GM12864 (cell line): ENCODE data around the gene SLC44A5.
"Not testable (repeated sequence)": the region's sequence is repeated elsewhere in the genome, so short reads cannot be mapped to it uniquely, and the experiment has no call there.

Experiments used
- DNase-seq: peaks from one replicate; pipeline ENCODE4 v3.0.0-alpha.2; 2011; ENCODE audit warnings: low read depth
- H3K4me3 ChIP-seq: 2 replicates; pipeline ENCODE4 v1.5.1; 2011; ENCODE audit warnings: mild to moderate bottlenecking, low read depth, low read length, control low read depth
- CTCF ChIP-seq: IDR thresholded peaks from 2 replicates; pipeline ENCODE4 v1.5.1; 2011; ENCODE audit warnings: low read depth, mild to moderate bottlenecking, moderate library complexity, low read length, control low read depth, inconsistent platforms; ENCODE audit errors: missing control alignments

SLC44A5 gene

GRCh38 chr1:75611014-75611413, at the start of gene SLC44A5:
TSS of gene SLC44A5 (minus strand) at chr1:75611114. CDS start at chr1:75541447, 69,667 bp downstream.
- H3K4me3 ChIP-seq: no peak within 1 kb of the TSS
- no peak for DNase-seq
- no peak for TF ChIP-seq CTCF

GRCh38 chr1:75655931-75656330, 45.0 kb upstream of the SLC44A5 start:
- TF ChIP-seq CTCF: no peak
- H3K4me3 ChIP-seq: no peak overlapping the region
- DNase-seq: no peak

DNA sequence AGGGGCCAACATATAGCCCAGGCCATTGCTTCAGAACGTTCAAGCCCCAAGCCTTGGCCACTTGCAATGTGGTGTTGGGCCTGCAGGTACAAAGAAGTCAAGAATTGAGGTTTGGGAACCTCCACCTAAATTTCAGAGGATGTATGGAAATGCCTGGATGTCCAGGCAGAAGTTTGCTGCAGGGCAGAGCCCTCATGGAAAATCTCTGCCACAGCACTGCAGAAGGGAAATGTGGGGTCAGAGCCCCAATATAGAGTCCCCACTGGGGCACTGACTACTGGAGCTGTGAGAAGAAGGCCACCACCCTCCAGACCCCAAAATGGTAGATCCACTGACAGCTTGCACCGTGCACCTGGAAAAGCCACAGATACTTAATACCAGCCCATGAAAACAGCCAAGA, 36.3 kb upstream of the SLC44A5 start:
- H3K4me3 ChIP-seq, DNase-seq: not testable (repeated sequence)

DNA sequence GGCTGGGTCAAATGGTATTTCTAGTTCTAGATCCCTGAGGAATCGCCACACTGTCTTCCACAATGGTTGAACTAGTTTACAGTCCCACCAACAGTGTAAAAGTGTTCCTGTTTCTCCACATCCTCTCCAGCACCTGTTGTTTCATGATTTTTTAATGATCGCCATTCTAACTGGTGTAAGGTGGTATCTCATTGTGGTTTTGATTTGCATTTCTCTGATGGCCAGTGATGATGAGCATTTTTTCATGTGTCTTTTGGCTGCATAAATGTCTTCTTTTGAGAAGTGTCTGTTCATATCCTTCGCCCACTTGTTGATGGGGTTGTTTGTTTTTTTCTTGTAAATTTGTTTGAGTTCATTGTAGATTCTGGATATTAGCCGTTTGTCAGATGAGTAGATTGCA, 34.2 kb upstream of the SLC44A5 start:
- not testable (repeated sequence) for H3K4me3 ChIP-seq, DNase-seq

DNA sequence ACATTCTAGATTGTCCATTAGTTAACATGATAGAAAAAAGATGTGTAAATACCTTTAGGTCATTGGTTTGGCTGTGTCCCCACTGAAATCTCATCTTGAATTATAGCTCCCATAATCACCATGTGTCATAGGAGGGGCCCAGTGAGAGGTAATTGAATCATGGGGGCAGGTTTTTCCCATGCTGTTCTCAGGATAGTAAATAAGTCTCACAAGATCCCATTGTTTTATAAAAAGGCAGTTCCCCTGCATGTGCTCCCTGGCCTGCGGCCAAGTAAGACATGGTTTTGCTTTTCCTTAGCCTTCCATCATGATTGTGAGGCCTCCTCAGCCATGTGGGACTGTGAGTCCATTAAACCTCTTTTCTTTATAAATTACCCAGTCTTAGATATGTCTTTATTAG, 32.5 kb upstream of the SLC44A5 start:
- DNase-seq: no peak
- no peak overlapping the region for H3K4me3 ChIP-seq

DNA sequence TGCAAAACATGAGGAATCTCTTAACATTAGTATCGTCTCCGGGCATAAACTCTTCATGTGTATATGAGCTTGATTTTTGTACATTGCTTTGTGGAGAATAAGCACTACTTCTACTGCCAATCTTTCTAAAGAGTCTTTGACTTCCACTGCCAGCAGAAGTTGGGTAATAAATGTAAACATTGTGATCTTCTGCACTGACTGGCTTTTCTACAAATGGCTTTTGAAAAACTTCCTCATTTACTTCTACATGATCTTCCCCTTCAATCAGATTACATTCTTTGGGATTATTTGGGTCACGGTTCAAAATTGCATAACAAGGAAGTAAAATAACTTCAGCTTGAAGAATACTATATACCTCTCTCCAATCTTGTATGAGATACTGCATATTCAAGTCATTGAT, 30.4 kb upstream of the SLC44A5 start:
- no peak for TF ChIP-seq CTCF
- no peak for DNase-seq
- no peak overlapping the region for H3K4me3 ChIP-seq

More for the DNA sequence above, 32.5 kb upstream of the SLC44A5 start:
- TF ChIP-seq CTCF: no peak

GRCh38 chr1:75640137-75640536, 29.2 kb upstream of the SLC44A5 start:
- H3K4me3 ChIP-seq: no peak overlapping the region
- no peak for DNase-seq
- TF ChIP-seq CTCF: no peak

DNA sequence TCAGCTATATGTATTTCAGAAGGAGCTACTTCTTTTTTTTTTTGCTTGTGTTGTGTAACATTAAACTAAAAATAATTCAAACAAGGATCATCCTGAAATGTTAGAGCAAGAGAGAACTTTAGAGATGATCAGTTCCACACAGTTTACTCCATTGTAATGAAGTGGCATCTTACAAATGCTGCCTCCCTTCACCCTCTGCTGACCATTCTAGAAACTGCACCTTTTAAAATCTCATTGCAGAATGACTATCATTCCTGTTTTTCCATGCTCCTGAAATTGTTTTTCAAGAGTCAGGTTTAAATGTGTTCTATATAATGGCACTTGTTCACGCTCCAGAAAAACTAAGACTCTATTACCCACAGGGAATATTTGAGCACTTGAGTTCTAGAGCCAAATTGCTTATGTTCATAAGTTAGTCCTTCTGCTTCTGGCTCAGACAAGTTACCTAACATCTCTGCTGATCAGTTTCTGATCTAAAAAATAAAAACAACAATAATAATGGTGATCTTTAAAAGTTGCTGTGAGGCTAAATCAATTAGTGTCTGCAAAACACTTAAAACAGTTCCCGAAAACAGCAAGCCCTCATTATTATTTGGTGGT, 21.5 kb upstream of the SLC44A5 start:
- peak; percentile 71 for TF ChIP-seq CTCF
- no peak for DNase-seq

More for the DNA sequence above, 21.5 kb upstream of the SLC44A5 start:
- H3K4me3 ChIP-seq: no peak overlapping the region
